Measurements from ENCODE around the gene ATAD1. TPM values are rescaled to one million over a fixed set of nuclear protein-coding genes. Genes with fewer than 3 reads are reported as not detected.
A peak's percentile ranks its signal among the peaks of the same experiment; 100 is the strongest.

The ATAD1 gene, protein sequence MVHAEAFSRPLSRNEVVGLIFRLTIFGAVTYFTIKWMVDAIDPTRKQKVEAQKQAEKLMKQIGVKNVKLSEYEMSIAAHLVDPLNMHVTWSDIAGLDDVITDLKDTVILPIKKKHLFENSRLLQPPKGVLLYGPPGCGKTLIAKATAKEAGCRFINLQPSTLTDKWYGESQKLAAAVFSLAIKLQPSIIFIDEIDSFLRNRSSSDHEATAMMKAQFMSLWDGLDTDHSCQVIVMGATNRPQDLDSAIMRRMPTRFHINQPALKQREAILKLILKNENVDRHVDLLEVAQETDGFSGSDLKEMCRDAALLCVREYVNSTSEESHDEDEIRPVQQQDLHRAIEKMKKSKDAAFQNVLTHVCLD
- total RNA-seq = 50.6 to 55.3 TPM (median 54.9 TPM) in 3 replicates
- long read RNA-seq, full-length matches to known transcripts = 34 of 143 reads
- long read RNA-seq, partial matches to known transcripts = 2 of 143 reads
- long read RNA-seq, other reads (novel, unspliced or antisense) = 107 of 143 reads

DNA sequence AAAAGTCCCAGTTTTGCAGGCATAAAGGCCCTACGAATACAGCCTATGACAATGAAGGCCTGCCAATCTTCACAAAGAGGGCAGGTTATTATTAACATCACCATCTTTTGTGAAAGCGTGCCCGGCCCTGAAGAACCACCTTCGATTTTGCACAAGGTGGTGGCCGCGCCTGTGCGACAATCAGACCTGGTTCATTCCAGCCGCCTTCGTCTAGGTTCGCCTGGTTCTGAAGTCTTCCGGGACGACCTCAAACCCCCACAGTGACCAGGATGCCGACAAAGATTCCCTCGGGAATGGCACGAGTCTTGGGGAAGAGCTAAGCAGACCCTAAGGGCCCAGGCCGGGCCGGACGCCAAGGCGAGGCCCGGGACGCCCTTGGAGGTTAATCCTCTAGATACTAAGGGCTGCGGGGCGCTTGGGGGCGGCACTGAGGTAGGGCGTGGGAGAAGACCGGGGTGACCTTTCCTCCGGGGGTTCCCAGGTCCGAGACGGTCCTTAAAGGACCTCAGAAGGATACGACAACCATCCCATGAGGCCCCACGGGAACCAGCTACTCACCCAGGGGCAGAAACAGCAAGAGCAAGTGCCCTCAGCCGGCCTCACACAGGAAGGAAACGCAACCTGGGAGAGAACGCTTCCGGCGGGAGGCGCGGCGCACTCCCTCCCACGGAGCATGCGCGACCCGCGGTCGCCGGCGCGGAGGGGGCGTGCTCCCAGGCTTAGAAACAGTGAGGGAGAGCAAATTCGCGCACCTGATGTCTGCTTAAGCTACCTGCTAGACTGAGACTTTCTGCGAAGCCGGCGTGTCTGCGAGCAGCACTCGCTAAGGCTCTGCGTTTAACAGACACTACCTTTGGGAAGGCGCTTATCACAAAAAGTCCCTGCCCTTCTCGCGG, at the start of gene ATAD1:
Gene ATAD1, minus strand, starts transcription at position 618 of the 896 bp plus-strand sequence. CDS start 3,627 bp downstream, outside the sequence.
- DNase-seq (ENCODE audit: low spot score) = peak; percentile 87
- TF ChIP-seq, protein P1, sequence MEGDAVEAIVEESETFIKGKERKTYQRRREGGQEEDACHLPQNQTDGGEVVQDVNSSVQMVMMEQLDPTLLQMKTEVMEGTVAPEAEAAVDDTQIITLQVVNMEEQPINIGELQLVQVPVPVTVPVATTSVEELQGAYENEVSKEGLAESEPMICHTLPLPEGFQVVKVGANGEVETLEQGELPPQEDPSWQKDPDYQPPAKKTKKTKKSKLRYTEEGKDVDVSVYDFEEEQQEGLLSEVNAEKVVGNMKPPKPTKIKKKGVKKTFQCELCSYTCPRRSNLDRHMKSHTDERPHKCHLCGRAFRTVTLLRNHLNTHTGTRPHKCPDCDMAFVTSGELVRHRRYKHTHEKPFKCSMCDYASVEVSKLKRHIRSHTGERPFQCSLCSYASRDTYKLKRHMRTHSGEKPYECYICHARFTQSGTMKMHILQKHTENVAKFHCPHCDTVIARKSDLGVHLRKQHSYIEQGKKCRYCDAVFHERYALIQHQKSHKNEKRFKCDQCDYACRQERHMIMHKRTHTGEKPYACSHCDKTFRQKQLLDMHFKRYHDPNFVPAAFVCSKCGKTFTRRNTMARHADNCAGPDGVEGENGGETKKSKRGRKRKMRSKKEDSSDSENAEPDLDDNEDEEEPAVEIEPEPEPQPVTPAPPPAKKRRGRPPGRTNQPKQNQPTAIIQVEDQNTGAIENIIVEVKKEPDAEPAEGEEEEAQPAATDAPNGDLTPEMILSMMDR (IDR thresholded peaks at IDR 0.05) = peak; percentile 54
- H3K4me1 Mint-ChIP-seq (ENCODE audit: low read depth) = peaks cover 34% of the 10 kb centered on the region
- peak within 1 kb of the TSS; percentile 86 for H3K4me3 Mint-ChIP-seq (ENCODE audit: unreplicated experiment)
- peak within 1 kb of the TSS; percentile 96 for H3K27ac Mint-ChIP-seq (ENCODE audit: unreplicated experiment)
- H3K9me3 Mint-ChIP-seq (ENCODE audit: low read depth) = no peaks in the 10 kb centered on the region
- H3K27me3 Mint-ChIP-seq (ENCODE audit: low read depth) = peaks cover 2% of the 10 kb centered on the region
- H3K36me3 Mint-ChIP-seq (ENCODE audit: low read depth) = no peaks in the 10 kb centered on the region

DNA sequence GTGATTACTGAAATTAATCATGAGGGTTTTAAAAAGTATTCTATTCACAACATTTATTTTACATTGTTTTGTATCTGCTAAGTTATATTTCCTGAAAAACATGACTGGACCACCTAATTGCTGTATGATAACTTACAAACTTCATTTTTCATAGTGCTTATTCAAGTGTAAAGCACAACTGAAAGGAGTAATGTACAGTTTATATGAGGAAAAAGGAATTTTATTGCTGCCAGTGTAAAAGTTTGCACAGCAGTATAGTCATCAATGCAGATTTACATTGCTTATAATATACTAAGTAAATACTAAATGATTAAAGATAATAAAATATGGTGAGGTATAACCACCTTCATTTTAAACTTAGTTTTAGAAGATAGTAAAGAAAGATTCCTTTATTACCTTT, 49.4 kb upstream of the ATAD1 start:
- no peaks in the 10 kb centered on the region for H3K27me3 Mint-ChIP-seq (ENCODE audit: low read depth)

DNA sequence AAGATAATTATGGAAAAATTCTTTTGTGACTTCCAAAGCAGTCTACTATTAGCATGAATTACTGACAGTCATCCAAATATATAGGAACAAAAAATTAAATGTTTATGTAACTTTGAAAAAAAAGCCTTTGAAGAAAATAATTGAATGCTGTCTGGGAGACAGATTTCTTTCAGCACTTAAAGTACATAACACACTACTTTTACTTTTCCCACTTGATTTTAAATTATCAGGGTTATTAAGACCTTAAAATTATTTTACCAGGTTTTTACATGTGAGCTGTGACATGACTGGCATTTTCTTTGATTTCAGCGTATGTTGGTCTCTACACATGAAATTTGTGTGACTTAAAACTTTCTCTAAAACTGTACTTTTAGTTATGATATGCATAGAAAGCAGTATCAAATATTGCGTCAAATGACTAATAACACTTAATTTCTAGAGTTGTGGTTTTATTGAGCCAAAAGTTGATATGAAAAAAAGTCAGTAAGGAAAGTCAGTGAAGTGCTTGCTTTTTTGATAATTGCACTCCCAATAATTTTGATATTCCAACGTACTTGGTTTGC, 48.5 kb upstream of the ATAD1 start:
- peaks cover 1% of the 10 kb centered on the region for H3K36me3 Mint-ChIP-seq (ENCODE audit: low read depth)
- peaks cover 47% of the 10 kb centered on the region for H3K4me1 Mint-ChIP-seq (ENCODE audit: low read depth)
- TF ChIP-seq, protein P1 (IDR thresholded peaks at IDR 0.05) = no peak
- no peak for DNase-seq (ENCODE audit: low spot score)
- peak overlapping the region; percentile 98 for H3K4me3 Mint-ChIP-seq (ENCODE audit: unreplicated experiment)
- H3K27me3 Mint-ChIP-seq (ENCODE audit: low read depth) = no peaks in the 10 kb centered on the region
- H3K27ac Mint-ChIP-seq (ENCODE audit: unreplicated experiment) = peak overlapping the region; percentile 96
- H3K9me3 Mint-ChIP-seq (ENCODE audit: low read depth) = no peaks in the 10 kb centered on the region

More for the DNA sequence above, 49.4 kb upstream of the ATAD1 start:
- H3K27ac Mint-ChIP-seq (ENCODE audit: unreplicated experiment) = peak overlapping the region; percentile 96
- H3K4me1 Mint-ChIP-seq (ENCODE audit: low read depth) = peaks cover 50% of the 10 kb centered on the region
- peaks cover 1% of the 10 kb centered on the region for H3K36me3 Mint-ChIP-seq (ENCODE audit: low read depth)
- no peak for DNase-seq (ENCODE audit: low spot score)
- TF ChIP-seq, protein P1 (IDR thresholded peaks at IDR 0.05) = no peak
- peak overlapping the region; percentile 98 for H3K4me3 Mint-ChIP-seq (ENCODE audit: unreplicated experiment)
- no peaks in the 10 kb centered on the region for H3K9me3 Mint-ChIP-seq (ENCODE audit: low read depth)

DNA sequence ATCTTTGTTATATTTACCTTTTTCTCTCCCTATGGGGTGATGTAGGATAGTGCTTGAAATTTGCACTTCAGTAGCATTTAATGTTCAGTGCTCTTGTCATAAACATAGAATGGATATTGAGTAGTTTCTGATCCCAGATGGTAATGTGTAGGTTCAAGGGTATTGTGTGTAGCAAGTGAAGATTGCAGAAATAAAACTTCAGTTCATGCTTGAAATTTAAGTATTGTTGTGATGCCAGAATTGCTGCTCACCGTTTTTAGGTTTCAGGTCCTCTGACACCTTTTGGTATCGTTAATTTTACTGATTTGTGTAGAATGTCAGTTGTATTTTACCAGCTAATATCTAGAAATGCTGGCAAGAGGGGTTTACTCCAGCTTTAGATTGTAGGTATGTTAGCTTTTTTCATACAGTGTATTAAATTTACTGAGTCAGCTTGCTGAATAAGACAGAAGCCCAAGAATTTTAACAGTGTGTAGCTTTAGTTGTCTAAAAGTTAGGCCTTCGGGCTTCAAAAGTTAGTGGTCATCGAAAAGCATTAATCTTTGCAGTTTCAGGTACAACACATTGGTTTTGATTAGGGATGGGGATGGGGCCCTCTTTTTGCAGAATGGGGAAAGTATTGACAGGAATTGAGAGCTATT, 47.3 kb upstream of the ATAD1 start:
- peaks cover 40% of the 10 kb centered on the region for H3K4me1 Mint-ChIP-seq (ENCODE audit: low read depth)
- H3K36me3 Mint-ChIP-seq (ENCODE audit: low read depth) = peaks cover 1% of the 10 kb centered on the region
- no peak for DNase-seq (ENCODE audit: low spot score)
- peak overlapping the region; percentile 98 for H3K4me3 Mint-ChIP-seq (ENCODE audit: unreplicated experiment)
- H3K27me3 Mint-ChIP-seq (ENCODE audit: low read depth) = no peaks in the 10 kb centered on the region
- H3K9me3 Mint-ChIP-seq (ENCODE audit: low read depth) = no peaks in the 10 kb centered on the region
- peak overlapping the region; percentile 96 for H3K27ac Mint-ChIP-seq (ENCODE audit: unreplicated experiment)
- TF ChIP-seq, protein P1 (IDR thresholded peaks at IDR 0.05) = peak; percentile 12

Measured in chondrocyte (in vitro differentiated cells).